Fibroblast of pulmonary artery (primary cell): ENCODE measurements around the gene EFNA2.

Experiments
- DNase-seq: peaks from one replicate; pipeline ENCODE4 v3.0.0-alpha.2; 2010; ENCODE audit warnings: low read depth
- H3K4me3 ChIP-seq: replicated peaks from 2 replicates; pipeline ENCODE4 v1.5.1; 2011; ENCODE audit warnings: low read depth, mild to moderate bottlenecking, control low read depth, low read length, moderate library complexity
- TF ChIP-seq, protein P1 (sequence below): IDR thresholded peaks from 2 replicates; pipeline ENCODE4 v1.5.1; 2011; ENCODE audit warnings: mild to moderate bottlenecking, control low read depth, low read length, inconsistent platforms; ENCODE audit errors: missing control alignments

The EFNA2 gene

GRCh38 chr19:1262623-1263123, 23.0 kb upstream of the EFNA2 start:
- no peak for DNase-seq

DNA sequence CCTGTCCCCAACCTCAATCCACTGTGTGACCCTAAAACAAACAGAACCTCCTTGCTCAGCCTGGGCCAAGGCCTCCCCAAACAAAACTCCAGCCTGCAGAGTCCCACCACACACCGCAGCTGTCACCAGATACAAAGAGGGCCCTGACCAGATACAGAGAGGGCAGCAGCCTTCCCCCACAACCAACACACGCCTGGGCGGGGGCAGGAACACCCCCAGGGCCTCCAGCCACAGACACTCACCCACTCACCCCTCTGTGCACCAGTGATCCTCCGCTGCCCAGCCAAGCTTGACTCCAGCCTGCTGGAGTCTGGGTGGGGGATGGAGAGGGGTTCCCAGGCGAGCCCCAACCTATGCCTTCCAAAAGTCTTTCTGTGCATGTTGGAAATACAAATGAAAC, 22.5 kb upstream of the EFNA2 start:
- no peak for DNase-seq
- TF ChIP-seq, protein P1, sequence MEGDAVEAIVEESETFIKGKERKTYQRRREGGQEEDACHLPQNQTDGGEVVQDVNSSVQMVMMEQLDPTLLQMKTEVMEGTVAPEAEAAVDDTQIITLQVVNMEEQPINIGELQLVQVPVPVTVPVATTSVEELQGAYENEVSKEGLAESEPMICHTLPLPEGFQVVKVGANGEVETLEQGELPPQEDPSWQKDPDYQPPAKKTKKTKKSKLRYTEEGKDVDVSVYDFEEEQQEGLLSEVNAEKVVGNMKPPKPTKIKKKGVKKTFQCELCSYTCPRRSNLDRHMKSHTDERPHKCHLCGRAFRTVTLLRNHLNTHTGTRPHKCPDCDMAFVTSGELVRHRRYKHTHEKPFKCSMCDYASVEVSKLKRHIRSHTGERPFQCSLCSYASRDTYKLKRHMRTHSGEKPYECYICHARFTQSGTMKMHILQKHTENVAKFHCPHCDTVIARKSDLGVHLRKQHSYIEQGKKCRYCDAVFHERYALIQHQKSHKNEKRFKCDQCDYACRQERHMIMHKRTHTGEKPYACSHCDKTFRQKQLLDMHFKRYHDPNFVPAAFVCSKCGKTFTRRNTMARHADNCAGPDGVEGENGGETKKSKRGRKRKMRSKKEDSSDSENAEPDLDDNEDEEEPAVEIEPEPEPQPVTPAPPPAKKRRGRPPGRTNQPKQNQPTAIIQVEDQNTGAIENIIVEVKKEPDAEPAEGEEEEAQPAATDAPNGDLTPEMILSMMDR: no peak

More at GRCh38 chr19:1262623-1263123, 23.0 kb upstream of the EFNA2 start:
- no peak overlapping the region for H3K4me3 ChIP-seq
- TF ChIP-seq, protein P1: no peak

DNA sequence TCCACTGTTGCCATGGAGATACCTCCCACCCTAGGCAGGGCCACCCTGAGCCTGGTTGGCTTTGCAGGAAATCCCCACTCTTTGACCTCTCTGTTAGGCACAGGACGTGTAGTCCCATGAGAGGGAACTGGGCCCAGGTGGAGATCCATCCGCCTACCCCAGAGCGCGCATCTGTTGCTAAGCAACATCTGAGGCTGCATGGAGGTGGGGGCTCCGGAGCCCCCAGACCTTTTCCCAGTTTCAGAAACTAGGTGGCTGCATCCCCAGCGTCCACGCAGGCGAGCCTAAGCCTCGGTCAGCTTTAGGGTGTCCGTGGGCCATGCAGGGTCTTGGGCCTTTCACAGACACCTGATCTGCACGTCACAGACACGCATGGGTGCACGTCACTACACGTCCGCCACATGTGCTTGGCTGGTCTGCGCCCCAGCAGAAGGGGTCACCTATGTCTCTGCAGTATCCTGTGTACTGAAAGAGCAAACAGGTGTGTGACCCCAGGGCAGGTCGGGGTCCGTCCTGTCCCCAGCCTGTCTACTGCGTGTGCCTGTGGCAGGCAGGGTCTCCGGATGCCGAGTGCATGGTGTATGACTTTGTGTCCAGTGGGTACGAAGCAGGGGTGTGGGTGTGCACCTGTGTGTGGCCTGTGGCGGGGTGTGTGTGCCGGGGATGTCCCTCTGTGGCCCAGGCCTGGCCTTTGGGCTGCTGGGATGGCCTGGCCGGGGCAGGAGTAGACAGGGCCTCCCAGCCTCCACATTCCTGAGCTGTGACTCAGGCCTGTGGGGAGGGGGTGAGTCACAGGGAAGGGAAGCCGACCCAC, 20.7 kb upstream of the EFNA2 start:
- no peak overlapping the region for H3K4me3 ChIP-seq
- DNase-seq: peak; percentile 85

More for the DNA sequence above, 22.5 kb upstream of the EFNA2 start:
- no peak overlapping the region for H3K4me3 ChIP-seq

GRCh38 chr19:1265615-1266128, 20.0 kb upstream of the EFNA2 start:
- DNase-seq: peak; percentile 66
- TF ChIP-seq, protein P1: no peak
- H3K4me3 ChIP-seq: peak overlapping the region; percentile 49

More for the DNA sequence above, 20.7 kb upstream of the EFNA2 start:
- TF ChIP-seq, protein P1: no peak

- H3K4me3 ChIP-seq: peak overlapping the region; percentile 49
- peak; percentile 84 for DNase-seq
- TF ChIP-seq, protein P1: no peak
These were observed 19.4 kb upstream of the EFNA2 start for GRCh38 chr19:1266129-1266915.

DNA sequence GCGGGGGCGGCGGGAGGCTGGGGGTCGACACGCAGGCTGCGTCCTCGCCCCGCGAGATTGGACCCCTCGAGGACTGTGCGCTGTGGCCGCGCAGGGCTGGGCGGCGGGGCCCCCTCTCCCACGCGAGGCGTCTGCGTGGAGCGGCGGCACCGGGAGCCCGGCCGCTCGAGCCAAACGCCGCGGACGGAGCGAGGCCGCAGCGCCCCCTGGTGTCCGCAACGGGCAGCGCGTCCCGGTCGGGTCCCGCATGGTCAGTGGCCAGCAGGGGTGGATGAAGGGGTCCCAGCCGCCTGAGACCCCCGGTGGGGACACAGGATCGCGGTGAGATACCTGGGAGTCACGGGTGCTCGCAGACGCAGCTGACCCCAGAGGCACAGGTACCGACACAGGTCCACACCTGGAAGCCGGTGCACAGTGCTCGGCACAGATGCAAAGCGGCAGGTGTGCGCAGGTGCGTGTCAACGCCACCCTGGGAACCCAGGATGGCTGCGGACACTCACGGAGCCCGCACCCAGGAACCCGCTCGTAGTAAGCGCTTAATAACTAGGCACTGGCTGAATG, 18.7 kb upstream of the EFNA2 start:
- peak overlapping the region; percentile 49 for H3K4me3 ChIP-seq
- DNase-seq: peak; percentile 58
- TF ChIP-seq, protein P1: peak; percentile 55
